COLO668 (cell line): ENCODE data around the gene EPHA4.

Experiments used
- DNase-seq: peaks from one replicate; lab custom pipeline; 2025; ENCODE audit not compliant: unreplicated experiment; lab: John Stamatoyannopoulos, UW

Gene EPHA4

GRCh38 chr2:221480163-221480562 is 91.9 kb downstream of the EPHA4 start:
- DNase-seq, result no peak

- DNase-seq, result no peak
Measured at GRCh38 chr2:221478485-221478863, 93.6 kb downstream of the EPHA4 start.

GRCh38 chr2:221477714-221478484 is 94.2 kb downstream of the EPHA4 start:
- no peak for DNase-seq

- no peak for DNase-seq
Measured at GRCh38 chr2:221476195-221476594, 95.9 kb downstream of the EPHA4 start.

- DNase-seq, result no peak
Measured at GRCh38 chr2:221473451-221473850, 98.7 kb downstream of the EPHA4 start.

DNA sequence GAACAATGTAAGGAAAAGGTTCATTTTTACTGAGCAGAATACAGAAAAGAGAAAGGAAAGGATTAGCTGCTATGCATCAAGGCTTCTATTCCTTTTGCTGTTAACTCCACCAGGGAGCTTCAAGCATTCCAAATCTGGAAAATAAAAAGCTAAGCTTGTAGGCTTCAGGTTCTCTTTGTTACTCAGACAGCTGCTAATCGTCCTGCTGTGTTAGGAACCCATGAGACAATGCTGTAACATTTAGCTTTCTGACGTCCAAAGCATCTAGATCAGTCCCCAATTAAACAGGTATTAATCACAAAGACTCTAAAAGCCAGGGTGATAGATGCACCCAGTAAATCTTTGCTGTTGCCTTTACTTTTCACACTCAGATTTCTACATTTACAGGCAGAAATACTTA is 103.8 kb downstream of the EPHA4 start:
- DNase-seq, result no peak

DNA sequence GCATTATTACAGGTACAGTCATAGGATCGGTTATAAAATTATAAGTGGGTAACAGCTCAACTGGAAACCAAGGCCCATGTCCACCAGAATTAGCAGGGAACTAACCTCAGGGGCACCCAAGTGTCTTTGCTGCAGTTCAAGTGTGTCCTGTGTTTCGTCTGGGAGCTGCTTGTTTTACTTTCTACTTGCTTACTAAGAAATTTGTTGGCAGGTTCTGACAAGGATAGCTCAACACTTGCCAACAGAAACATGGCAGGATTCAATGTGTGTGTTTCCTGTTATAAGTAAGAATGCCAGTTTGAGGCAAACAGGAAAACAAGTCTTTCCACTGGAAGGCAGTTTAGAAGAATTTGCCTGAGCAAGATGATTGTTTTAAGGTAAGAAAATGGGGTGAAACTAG is 104.5 kb downstream of the EPHA4 start:
- DNase-seq, result no peak

- DNase-seq, result no peak
Measured at GRCh38 chr2:221466744-221467143, 105.4 kb downstream of the EPHA4 start.

DNA sequence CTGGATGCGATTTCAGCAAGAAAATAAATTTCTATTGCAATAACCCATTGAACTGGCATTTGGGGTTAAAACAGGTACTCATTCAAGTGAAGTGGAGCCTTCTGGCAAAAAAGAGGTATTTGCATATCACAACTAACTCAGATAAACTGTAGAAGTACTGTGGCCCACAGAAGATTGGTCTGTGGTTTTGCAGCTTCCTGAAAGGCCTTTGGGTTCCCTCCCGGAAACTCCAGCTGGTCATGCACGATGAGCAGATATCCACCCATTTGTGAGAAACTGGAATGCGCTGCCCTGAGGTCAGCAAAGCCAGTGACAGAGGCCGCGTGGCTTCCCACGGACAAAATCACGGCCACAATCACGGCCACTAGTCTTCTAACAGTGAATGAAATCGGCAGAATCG is 106.3 kb downstream of the EPHA4 start:
- no peak for DNase-seq

DNA sequence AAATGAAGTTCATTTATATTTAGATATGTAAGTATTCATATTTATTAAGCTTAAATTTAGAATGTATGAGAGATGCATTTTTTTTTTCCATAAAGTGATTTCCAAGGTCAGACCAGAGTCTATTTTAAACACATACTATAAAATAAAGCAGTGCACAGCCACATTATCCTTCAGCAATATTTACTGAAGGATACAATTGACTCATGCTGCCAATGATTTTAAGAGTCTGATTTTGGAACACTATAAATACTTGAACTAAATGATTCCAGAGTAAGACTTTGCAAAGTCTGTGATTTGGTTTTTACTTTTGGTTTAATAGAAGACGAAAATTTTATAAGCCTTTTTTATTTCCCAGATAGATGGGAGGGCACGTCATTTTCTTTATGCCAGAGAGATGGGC is 107.1 kb downstream of the EPHA4 start:
- no peak for DNase-seq

DNA sequence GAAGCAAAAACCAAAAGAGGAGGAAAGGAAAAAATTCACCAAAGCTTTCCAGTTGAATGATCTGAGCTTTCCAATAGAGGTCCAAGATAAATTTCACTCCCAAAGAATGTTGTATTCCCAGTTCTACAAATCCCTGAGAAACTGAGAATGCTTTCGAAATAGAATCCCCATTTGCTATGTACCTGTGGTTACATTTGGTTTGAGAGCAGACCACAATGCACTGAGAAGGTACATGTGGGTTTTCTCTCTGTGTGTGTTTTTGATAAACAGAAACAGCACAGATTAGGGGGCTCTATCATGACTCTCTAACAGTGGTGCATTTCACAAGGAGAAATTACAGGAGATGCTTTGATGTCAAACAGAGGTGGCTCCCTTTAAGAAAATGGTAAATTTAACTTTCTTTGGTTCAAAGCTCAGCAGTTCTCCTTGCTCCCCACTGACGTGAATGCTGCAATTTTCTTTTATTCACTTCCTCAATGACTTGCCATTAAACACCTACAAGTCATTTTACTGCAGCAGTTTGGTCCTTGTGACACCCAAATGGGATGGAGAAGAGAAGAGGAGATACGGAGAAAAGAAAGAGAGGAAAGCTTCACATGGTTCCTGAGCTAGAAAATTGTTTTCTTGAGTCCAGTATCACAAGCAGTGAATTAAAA is 108.7 kb downstream of the EPHA4 start:
- no peak for DNase-seq

GRCh38 chr2:221461901-221462300 is 110.2 kb downstream of the EPHA4 start:
- no peak for DNase-seq

GRCh38 chr2:221460136-221460535 is 112.0 kb downstream of the EPHA4 start:
- DNase-seq, result no peak

GRCh38 chr2:221458578-221458977 is 113.5 kb downstream of the EPHA4 start:
- no peak for DNase-seq

DNA sequence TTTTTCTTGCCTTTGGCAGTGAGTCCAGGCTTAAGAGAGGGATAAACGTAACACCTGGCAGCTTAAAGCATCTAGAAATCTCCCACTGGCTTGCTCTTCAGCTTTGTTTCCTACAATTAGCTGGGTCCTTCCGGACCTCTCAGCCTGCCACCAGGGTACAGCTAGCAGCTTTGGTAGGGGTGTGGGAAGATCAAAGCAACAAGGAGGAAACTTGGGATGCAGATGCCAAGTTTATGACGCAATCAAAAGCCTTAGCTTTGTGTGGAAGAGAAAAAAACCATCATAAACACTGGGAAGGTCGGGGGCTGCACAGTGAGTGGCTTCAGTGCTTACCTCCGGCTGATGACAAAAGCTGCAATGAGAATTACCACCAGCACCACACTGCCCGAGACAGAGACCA is 116.9 kb downstream of the EPHA4 start:
- DNase-seq, result no peak

DNA sequence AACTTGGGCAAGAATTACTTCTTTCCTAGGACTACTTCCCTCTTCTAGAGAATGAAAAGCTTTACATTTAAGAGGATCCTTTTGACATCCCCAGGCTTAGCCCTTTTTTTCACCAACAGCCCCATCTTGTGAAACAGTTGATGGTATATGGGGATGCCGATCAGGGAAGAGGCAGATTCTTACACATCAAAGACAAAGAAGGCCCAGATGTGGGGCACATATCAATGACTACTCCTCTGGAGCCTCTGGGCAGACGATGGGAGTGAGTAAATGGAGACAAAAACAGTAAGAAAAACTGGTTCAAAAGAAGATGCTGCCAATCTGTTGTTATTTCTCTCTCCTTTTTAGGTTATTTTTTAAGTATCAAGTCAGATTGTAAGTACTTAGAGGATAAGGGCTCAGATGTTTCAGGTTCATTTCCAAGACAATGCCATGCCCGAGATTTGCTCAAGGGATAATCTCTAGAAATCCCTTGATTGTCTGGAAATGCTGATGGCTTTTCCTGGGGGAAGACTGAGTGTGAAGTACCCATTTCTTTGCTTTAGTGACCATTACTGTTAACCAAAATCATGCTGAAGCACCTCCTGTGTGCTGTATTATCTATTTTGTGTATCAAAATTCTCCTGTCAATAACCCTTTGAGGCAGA is 117.5 kb downstream of the EPHA4 start:
- no peak for DNase-seq

- no peak for DNase-seq
Measured at GRCh38 chr2:221451862-221452788, 120.0 kb downstream of the EPHA4 start.

GRCh38 chr2:221450280-221450679 is 121.8 kb downstream of the EPHA4 start:
- no peak for DNase-seq

DNA sequence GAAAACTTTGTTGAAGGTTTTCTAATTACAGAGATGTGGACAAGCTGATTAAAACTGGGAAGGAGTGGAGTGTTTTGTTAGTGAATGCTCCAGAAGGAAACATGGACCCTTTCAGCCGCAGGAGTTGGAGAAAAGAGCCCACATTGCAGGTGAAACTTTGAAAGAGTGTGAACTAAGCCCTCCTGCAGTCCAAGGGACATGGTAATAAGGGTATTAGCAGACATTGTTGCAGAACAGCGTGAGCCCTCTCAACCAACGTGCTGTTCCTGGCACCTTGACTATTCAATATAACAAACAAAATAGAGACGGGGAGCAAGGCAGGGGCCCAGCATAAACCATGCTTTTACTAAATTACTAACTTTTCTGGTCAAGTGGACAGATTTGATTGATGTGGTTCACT is 122.7 kb downstream of the EPHA4 start:
- DNase-seq, result no peak

GRCh38 chr2:221448844-221449390 is 123.2 kb downstream of the EPHA4 start:
- DNase-seq, result no peak
